GM12873 (cell line): ENCODE results near the gene ROBO2.

Source experiments
- TF ChIP-seq, protein P1 (sequence below): IDR thresholded peaks from 2 replicates; pipeline ENCODE4 v1.5.1; 2012; ENCODE audit warnings: low read depth, mild to moderate bottlenecking, moderate library complexity, low read length, control low read depth; ENCODE audit not compliant: insufficient read depth; ENCODE audit errors: missing control alignments

The ROBO2 gene

DNA sequence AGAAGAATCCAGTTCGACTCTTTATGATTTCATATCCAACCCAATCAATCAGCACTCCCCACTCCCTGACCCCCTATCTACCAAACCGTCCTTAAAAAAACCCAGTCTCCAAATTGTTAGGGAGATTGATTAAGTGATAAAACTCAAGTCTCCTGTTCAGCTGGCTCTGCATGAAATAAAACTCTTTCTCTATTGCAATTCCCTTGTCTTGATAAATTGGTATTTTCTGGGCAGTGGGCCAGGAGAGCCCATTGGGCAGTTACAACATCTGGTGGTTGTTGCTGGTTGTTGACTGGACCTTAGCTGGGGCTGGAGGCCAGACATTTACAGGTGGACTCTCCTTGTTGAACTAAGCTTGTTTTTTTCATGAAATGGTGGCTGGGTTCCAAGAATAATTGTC is 642.3 kb downstream of the ROBO2 start:
- TF ChIP-seq, protein P1, sequence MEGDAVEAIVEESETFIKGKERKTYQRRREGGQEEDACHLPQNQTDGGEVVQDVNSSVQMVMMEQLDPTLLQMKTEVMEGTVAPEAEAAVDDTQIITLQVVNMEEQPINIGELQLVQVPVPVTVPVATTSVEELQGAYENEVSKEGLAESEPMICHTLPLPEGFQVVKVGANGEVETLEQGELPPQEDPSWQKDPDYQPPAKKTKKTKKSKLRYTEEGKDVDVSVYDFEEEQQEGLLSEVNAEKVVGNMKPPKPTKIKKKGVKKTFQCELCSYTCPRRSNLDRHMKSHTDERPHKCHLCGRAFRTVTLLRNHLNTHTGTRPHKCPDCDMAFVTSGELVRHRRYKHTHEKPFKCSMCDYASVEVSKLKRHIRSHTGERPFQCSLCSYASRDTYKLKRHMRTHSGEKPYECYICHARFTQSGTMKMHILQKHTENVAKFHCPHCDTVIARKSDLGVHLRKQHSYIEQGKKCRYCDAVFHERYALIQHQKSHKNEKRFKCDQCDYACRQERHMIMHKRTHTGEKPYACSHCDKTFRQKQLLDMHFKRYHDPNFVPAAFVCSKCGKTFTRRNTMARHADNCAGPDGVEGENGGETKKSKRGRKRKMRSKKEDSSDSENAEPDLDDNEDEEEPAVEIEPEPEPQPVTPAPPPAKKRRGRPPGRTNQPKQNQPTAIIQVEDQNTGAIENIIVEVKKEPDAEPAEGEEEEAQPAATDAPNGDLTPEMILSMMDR = no peak

DNA sequence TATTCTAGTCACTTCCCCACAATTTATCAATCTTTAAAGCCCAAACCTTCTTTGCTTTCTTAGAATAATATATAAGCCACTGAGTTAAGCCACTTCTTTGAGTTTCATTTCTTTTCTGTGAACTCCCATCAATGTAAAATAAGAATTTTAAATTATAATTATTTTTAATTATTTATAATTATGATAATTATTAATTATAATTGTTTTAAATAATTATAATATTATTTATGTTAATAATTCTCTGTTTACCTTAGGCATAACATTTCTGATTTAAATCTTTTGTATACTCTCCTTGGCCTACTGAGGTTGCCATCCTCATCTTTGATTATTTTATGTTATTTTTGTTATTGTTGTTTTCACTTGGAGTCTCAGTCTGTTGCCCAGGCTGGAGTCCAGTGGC is 644.2 kb downstream of the ROBO2 start:
- TF ChIP-seq, protein P1 = no peak

DNA sequence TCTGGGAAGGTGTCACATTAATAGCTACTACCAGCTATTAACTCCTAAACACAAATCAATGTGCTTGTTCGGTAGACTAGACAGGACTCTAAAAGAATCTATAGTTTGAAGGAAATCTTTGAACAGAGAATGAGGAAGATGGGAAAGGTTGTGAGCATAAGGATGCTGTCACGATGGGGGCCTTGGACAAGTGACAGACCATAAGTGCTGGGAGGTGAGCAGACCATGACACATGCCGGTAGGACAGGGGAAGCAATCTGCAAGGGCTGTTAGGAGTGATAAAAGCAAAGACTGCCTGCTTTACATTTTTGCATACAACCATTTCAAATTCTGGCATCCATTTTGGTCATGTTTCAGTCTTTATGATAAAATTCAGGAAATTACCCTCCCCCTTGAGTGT is 645.8 kb downstream of the ROBO2 start:
- TF ChIP-seq, protein P1 = no peak

DNA sequence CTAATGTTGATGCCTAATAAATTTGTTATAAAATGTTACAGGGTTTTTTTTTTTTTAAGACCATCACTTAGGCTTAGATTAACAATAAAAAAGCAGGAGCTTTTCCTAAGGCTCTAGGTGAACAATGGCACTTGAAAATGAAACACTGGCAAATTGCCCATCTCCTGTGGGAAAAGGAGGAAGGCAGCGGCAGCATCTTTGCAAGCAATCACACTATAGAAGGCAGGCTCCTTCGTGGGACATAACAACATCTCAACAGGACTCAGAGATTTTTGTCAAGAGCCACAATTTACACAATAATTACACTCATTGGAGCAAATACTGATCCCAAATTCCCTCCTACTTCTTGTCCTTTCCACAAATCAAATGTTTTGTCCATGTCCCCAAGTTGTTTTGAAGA is 646.7 kb downstream of the ROBO2 start:
- TF ChIP-seq, protein P1 = no peak

DNA sequence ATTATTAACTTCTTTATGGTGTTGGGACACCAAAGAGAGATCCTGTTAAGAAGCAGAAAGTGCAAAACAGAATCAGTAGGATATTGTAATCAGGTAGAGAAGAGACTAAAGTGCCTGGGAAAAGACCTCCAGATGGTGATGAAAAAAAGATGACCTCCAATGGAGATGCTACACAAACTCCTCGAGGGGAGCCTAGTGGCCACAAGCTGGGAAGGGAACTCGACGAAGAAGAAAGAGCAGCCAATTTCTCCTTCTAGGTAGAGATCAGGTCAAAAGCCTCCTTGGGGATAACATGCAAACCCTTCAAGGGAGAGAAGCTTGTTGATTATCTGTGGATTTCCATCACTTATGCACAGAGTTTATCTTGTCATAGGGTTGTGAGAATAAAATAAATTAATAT is 647.6 kb downstream of the ROBO2 start:
- TF ChIP-seq, protein P1 = no peak

DNA sequence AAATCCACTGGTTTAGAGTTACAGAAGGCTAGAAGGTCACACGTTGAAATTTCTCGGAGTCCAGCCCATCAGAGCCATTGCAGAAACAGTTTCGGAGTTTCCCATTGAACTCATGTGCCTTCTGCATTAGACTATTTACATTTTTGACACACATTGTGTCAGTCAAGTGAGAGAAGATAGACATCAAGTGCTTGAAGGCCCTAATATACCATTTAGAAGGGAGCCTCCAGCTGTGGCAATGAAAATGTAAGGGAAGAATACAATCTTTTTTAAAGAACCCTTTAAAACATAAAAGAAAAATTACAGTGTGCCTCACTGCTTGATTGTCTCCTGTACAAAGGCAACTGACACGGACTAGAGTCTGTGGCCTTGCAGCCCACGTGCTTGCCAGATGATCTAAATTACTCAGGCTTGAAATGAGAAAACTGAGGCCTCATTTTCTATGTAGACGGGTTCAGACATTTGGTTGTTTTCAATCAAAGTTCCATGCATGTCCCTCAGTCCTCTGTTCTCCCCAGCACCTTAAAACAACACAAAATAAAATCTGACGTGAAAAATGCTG is 650.5 kb downstream of the ROBO2 start:
- TF ChIP-seq, protein P1 = no peak

DNA sequence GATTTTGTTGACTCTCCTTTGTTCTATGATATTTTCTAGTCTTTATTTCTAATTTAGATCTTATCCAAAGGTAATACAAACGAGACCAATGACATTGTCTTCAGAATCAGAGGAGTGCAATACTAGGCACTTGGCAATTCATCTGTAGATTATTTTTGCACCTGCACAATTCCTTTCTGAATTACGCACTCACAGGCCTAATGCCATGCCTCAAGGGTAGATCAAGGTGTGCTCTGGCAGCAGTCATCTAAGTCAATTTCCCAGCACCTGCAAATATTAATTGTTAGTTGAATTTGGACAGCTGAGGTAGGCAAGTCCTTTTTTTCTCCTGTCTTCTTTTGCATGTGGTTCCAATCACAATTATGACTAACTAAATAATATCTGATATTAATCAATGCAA is 653.2 kb downstream of the ROBO2 start:
- TF ChIP-seq, protein P1 = no peak
